GM19043 (cell line): ENCODE measurements around the gene C19orf25.

Source experiments
- ATAC-seq: cut with Tn5 transposase; IDR thresholded peaks from one replicate; pipeline ENCODE4 v1.9.1; 2021; ENCODE audit warnings: low read depth; ENCODE audit not compliant: unreplicated experiment

C19orf25 gene

DNA sequence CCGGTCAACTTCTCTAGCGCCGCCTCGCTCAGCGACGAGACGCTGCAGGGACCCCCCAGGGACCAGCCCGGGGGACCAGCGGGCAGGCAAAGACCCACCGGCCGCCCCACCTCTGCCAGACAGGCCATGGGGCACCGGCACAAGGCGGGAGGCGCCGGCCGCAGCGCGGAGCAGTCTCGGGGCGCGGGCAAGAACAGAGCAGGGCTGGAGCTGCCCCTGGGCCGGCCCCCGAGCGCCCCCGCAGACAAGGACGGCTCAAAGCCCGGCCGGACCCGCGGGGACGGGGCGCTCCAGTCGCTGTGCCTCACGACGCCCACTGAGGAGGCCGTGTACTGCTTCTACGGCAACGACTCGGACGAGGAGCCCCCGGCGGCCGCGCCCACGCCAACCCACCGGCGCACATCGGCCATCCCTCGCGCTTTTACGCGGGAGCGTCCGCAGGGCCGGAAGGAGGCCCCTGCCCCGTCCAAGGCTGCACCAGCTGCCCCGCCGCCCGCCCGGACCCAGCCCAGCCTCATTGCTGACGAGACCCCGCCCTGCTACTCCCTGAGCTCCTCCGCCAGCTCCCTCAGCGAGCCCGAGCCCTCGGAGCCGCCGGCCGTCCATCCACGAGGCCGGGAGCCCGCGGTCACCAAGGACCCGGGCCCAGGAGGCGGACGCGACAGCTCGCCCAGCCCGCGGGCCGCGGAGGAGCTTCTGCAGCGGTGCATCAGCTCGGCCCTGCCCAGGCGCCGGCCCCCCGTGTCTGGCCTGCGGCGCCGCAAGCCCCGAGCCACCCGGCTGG lies 11.3 kb downstream of the C19orf25 start:
- no peak for ATAC-seq

DNA sequence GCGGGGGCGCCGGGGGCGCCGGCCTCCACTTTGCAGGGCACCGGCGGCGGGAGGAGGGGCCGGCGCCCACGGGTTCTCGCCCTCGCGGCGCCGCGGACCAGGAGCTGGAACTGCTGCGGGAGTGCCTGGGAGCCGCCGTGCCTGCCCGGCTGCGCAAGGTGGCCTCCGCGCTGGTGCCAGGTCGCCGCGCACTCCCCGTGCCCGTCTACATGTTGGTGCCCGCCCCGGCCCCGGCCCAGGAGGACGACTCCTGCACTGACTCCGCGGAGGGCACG lies 11.9 kb downstream of the C19orf25 start:
- no peak for ATAC-seq

DNA sequence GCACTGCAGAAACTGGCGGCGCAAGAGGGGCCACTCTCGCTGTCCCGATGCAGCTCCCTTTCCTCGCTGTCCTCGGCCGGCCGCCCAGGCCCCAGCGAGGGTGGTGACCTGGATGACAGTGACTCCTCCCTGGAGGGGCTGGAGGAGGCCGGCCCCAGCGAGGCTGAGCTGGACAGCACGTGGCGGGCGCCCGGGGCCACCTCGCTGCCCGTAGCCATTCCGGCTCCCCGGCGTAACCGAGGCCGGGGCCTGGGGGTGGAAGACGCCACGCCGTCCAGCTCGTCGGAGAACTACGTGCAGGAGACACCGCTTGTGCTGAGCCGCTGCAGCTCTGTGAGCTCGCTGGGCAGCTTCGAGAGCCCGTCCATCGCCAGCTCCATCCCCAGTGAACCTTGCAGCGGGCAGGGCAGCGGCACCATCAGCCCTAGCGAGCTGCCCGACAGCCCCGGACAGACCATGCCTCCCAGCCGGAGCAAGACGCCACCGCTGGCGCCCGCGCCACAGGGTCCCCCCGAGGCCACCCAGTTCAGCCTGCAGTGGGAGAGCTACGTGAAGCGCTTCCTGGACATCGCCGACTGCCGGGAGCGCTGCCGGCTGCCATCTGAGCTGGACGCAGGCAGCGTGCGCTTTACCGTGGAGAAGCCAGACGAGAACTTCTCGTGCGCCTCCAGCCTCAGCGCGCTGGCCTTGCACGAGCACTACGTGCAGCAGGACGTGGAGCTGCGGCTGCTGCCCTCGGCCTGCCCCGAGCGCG lies 12.4 kb downstream of the C19orf25 start:
- no peak for ATAC-seq

GRCh38 chr19:1466018-1466460 lies 13.0 kb downstream of the C19orf25 start:
- no peak for ATAC-seq

- ATAC-seq = no peak
Measured at GRCh38 chr19:1465191-1466016, 13.6 kb downstream of the C19orf25 start.

DNA sequence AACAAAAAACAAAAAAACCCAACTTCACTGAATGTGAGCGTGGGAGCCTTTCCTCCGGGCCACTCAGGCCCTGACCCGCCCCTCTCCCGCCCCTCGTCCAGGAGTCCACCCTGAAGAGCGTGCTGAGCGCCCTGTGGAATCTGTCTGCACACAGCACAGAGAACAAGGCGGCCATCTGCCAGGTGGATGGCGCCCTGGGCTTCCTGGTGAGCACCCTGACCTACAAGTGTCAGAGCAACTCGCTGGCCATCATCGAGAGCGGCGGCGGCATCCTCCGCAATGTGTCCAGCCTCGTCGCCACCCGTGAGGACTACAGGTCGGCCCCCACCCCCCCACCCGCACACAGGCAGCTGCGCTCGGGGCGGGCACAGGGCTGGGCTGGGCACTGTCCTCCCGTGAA lies 17.2 kb downstream of the C19orf25 start:
- no peak for ATAC-seq

- ATAC-seq = no peak
Measured at GRCh38 chr19:1460033-1460995, 18.7 kb downstream of the C19orf25 start.

GRCh38 chr19:1459479-1459878 lies 19.5 kb downstream of the C19orf25 start:
- ATAC-seq = no peak

DNA sequence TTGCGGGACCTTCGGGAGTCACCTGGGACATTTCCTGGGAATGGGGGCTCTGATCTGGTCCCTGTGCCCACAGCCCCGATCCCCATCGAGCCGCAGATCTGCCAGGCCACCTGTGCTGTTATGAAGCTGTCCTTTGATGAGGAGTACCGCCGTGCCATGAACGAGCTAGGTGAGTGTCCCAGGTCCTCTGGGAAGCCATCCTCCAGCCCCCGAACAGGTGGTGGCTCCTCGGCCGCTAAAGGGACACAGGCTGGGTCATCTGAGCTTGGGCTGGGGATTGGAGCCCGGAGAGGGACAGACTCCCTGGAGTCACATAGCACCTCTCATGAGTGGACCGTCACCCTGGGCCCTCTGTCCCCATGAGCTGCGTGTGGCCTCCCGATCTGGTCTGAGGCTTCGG lies 21.1 kb downstream of the C19orf25 start:
- no peak for ATAC-seq

- no peak for ATAC-seq
Measured at GRCh38 chr19:1457031-1457739, 21.8 kb downstream of the C19orf25 start.

- ATAC-seq = no peak
Measured at GRCh38 chr19:1456121-1456900, 22.7 kb downstream of the C19orf25 start.

DNA sequence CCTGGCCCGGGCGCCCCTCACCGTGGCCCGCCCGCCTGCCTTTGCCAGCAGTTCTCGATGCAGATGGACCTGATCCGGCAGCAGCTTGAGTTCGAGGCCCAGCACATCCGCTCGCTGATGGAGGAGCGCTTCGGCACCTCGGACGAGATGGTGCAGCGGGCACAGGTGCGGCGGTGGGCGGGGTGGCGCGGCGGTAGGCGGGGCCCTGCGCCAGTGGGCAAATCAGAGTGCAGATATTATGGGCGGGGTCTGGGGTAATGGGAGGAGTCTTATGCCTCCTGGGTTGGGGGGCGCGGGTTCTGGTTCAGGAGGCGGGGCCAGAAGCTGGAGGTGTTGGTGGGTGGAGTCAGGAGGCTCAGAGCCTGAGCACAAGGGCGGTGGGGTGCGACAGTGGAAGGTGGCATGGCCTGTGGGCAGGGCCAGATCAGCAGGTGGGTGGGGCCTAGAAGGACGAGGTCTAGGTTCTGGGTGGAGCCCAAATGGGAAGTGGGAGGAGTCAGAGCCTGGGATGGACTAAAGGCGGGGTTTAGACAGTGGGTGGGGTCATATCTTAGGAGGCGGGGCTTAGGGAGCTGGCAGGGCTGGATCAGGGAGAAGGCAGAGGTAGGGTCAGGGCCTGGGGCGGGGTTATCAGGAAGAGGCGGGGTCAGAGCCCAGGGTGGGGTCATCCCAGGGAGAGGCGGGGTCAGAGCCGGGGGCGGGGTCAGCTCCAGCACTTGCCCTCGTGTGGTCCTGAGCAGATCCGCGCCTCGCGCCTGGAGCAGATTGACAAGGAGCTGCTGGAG lies 23.5 kb downstream of the C19orf25 start:
- ATAC-seq = no peak

GRCh38 chr19:1455002-1455335 lies 24.0 kb downstream of the C19orf25 start:
- no peak for ATAC-seq

- no peak for ATAC-seq
Measured at GRCh38 chr19:1453525-1454364, 25.3 kb downstream of the C19orf25 start.

DNA sequence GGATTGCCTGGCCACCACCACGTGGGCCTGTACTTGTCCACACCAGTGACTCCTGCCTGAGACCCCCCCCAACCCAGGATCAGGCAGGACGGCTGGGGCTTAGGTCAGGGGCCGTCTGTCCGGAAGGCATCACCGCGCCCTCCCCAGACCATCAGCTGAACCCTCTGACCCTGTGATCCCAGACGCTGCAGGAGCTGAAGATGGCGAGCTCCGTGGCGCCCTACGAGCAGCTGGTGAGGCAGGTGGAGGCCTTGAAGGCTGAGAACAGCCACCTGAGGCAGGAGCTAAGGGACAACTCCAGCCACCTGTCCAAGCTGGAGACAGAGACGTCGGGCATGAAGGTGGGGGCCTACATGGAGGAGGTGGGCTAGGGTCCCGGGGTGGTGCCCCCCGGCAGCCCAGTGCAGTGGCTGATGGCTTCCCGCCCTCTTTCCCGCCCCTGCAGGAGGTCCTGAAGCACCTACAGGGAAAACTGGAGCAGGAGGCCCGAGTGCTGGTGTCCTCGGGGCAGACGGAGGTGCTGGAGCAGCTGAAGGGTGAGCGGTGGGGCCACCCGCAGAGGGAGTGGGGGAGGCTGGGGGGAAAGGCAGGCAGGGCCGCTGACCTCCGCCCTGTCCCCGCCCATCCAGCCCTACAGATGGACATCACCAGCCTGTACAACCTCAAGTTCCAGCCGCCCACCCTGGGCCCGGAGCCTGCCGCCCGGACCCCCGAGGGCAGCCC lies 26.1 kb downstream of the C19orf25 start:
- ATAC-seq = no peak

DNA sequence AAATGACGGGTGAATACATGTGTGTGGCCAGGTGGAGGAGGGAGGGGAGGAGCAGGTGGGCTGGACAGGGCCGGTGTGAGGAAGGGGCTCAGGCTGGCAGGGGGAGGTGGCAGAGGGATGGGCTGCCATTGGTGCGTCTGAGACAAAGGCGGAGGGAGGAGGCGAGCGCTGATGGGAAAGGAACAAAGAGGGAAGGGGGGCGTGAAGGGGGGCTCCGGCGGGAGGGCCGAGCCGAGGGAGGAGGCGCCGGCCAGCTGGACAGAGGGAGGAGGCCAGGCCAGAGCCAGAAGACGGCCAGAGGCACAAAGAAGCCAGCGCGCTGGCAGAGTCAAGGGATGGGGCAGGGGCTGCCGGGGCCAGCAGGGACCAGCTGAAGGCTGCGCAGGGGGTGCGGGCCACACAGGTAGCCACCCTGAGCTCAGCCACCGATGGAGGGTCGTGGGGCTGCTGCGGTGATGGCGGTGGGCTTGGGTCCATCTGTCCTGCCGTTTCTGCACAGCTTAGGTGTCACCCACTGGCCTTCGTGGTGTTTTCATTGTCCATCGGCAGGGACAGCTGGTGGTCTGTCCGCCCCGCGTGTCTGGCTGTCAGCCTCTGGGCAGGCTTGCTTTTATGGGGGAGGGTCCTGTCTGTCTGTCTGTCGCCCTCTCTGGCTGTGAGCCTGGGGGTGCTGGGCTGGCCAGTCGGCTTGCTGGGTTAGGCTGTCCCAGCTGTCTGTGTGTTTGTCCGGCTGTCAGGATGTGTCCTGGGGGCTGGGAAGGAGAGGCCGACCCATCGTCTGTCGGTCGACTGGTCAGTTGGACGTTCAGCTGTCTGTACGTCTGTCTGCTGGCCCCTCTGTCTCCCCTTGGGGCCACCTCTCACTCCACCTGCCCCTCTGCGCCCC lies 26.9 kb downstream of the C19orf25 start:
- no peak for ATAC-seq
